ENCODE measurements around the gene IFI44.

DNA sequence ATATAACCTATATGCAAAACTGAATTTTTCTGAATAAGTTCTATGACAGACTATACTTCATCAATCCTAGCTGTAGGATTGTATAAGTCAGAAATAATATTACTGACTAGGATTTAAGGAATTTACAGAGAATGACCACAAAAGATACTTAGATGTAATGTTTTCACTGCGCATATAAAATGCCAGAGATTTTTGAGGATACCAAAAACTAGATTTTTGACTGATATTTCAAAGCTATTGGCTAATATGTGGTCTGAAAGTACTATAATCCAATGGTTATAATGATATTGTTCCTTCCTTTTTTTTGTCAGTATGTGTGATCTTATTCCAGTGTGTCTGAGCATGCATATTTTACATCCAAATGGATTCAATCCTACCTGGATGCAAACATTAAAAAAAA, 46.4 kb upstream of the IFI44 start:
- TF ChIP-seq EZH2 (IDR thresholded peaks at IDR 0.05) (no peak), EZH2phosphoT487 (IDR thresholded peaks at IDR 0.05) (no peak)
- TF ChIP-seq, protein P1, sequence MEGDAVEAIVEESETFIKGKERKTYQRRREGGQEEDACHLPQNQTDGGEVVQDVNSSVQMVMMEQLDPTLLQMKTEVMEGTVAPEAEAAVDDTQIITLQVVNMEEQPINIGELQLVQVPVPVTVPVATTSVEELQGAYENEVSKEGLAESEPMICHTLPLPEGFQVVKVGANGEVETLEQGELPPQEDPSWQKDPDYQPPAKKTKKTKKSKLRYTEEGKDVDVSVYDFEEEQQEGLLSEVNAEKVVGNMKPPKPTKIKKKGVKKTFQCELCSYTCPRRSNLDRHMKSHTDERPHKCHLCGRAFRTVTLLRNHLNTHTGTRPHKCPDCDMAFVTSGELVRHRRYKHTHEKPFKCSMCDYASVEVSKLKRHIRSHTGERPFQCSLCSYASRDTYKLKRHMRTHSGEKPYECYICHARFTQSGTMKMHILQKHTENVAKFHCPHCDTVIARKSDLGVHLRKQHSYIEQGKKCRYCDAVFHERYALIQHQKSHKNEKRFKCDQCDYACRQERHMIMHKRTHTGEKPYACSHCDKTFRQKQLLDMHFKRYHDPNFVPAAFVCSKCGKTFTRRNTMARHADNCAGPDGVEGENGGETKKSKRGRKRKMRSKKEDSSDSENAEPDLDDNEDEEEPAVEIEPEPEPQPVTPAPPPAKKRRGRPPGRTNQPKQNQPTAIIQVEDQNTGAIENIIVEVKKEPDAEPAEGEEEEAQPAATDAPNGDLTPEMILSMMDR (IDR thresholded peaks at IDR 0.05), result no peak

Measured in neural progenitor cell (in vitro differentiated cells).